ENCODE measurements around the gene WDR20.

GRCh38 chr14:102094101-102094500 lies 45.6 kb upstream of the WDR20 start:
- TF ChIP-seq PKNOX1 (IDR thresholded peaks at IDR 0.05) = no peak
- no peak for TF ChIP-seq FOXM1 (IDR thresholded peaks at IDR 0.05; ENCODE audit: borderline replicate concordance)
- TF ChIP-seq BHLHE40 (IDR thresholded peaks at IDR 0.05; ENCODE audit: borderline replicate concordance) = no peak
- no peak for TF ChIP-seq SUZ12 (IDR thresholded peaks at IDR 0.05)

Measured in HEK293T (cell line).